ENCODE measurements around the gene GGTA1.

GRCh38 chr9:121500165-121500478 lies 478 bp upstream of the GGTA1 start:
- TF ChIP-seq CTCF (optimal IDR thresholded peaks at IDR 0.05 in 1 of 3, IDR thresholded peaks at IDR 0.05 in 1 of 3, conservative IDR thresholded peaks at IDR 0.05 in 1 of 3; ENCODE audit: extremely low read depth in 1 of 3, insufficient read depth in 2 of 3, low read length in 3 of 3), result no peak
- TF ChIP-seq EZH2 (IDR thresholded peaks at IDR 0.05; ENCODE audit: low read length), result no peak
